ENCODE measurements around the gene NT5DC1. TPM values are rescaled to one million over a fixed set of nuclear protein-coding genes. Genes with fewer than 3 reads are reported as not detected.

Gene NT5DC1
- total RNA-seq = 10 to 100 TPM in 1 of 4 donors, 1 to 10 TPM in 3; 4.2 to 23.5 (median 7.0) TPM

GRCh38 chr6:116100419-116101301 lies at the start of gene NT5DC1:
TSS of gene NT5DC1 (plus strand) at chr6:116100853. CDS start at chr6:116100931, 78 bp downstream.
- TF ChIP-seq EP300 (IDR thresholded peaks at IDR 0.05) = peak in 1 of 2 donors; percentile 70
- TF ChIP-seq POLR2A (IDR thresholded peaks at IDR 0.05) = peak in 1 of 2 donors; percentile 56
- TF ChIP-seq, protein P1, sequence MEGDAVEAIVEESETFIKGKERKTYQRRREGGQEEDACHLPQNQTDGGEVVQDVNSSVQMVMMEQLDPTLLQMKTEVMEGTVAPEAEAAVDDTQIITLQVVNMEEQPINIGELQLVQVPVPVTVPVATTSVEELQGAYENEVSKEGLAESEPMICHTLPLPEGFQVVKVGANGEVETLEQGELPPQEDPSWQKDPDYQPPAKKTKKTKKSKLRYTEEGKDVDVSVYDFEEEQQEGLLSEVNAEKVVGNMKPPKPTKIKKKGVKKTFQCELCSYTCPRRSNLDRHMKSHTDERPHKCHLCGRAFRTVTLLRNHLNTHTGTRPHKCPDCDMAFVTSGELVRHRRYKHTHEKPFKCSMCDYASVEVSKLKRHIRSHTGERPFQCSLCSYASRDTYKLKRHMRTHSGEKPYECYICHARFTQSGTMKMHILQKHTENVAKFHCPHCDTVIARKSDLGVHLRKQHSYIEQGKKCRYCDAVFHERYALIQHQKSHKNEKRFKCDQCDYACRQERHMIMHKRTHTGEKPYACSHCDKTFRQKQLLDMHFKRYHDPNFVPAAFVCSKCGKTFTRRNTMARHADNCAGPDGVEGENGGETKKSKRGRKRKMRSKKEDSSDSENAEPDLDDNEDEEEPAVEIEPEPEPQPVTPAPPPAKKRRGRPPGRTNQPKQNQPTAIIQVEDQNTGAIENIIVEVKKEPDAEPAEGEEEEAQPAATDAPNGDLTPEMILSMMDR (IDR thresholded peaks at IDR 0.05) = peak in 3 of 5 experiments; percentile 24 to 56 (median 25)
- Histone ChIP-seq H3K27ac (peak within 1 kb of the TSS; percentile 51 to 91 (median 88)), H3K27me3 (no peaks in the 10 kb centered on the region), H3K4me3 (peak within 1 kb of the TSS; percentile 66 to 89 (median 78)), H3K9me3 (peaks cover 0 to 13% (median 2%) of the 10 kb centered on the region in 4 donors), H3K4me1 (peaks cover 0 to 28% (median 13%) of the 10 kb centered on the region in 4 donors), H3K36me3 (no peaks in the 10 kb centered on the region)
- DNase-seq (ENCODE audit: low spot score in 2 of 2) = peak; percentile 47 to 51
- WGBS, 2 donors = 1% methylated on average over 45 to 58 of the region's 87 CpGs

DNA sequence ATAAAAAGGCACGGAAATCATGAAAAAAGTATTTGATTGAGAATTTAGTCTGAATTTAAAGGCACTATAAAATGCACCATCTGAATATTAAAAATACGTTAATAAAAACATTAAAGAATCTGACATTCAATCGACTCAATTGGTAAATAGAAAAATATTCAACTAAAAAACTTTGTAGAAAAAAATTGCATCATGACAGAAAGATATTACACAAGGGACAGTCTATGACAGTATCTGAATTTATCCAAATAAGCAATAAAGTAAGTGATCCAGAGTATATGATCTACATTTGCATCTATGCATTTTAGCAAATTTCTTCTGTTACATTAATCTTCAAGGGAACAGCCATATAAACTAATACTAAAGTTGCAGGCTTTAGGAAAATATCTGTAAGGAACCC lies 49.4 kb upstream of the NT5DC1 start:
- Histone ChIP-seq H3K9me3 (no peaks in the 10 kb centered on the region), H3K4me3 (no peak overlapping the region), H3K27me3 (no peaks in the 10 kb centered on the region), H3K4me1 (no peaks in the 10 kb centered on the region), H3K27ac (no peak overlapping the region), H3K36me3 (no peaks in the 10 kb centered on the region)
- WGBS, 2 donors = 93% methylated on average over 3 of the region's 3 CpGs
- TF ChIP-seq, protein P1 (IDR thresholded peaks at IDR 0.05) = no peak
- no peak for TF ChIP-seq EP300 (IDR thresholded peaks at IDR 0.05)
- no peak for TF ChIP-seq POLR2A (IDR thresholded peaks at IDR 0.05)
- DNase-seq (ENCODE audit: low spot score in 2 of 2) = no peak

DNA sequence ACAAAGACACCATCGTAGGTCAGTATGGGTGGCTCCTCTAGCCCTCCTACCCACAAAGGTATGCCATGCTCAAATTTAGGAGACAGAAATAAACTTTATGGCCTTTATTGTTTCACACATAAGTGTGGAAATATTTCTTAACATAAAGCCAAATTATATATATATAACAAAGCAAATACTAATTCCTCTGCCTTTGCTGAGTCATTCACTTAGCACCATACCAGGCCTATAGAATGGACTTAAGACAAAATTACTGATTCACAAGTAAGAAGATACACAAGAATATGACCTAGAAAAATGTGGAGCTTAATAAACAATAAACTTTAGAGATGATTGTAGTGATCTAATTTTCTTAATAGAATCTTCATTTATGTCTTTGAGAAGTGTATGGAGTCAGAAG lies 45.1 kb upstream of the NT5DC1 start:
- no peaks in the 10 kb centered on the region for H3K27me3 ChIP-seq
- no peak overlapping the region for H3K4me3 ChIP-seq

DNA sequence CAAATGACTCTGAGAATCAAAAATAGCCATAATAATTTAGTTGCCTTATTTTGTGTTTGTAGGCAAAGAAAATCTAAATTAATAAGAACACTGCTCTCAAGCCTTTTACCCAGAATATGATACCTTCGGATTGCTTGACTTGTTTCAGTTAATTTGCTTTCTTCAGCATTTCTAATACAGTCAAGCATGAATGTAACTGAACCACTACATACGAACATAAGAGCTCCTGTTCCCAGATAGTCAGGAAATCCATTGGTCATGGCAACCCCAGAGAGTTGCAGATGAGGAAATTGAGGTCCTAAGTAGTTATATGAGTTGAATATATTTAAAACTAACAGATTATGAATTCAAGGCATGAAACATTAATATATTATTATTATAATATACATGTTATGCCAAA lies 42.9 kb upstream of the NT5DC1 start:
- TF ChIP-seq EP300 (IDR thresholded peaks at IDR 0.05) (no peak), POLR2A (IDR thresholded peaks at IDR 0.05) (no peak)
- TF ChIP-seq, protein P1 (IDR thresholded peaks at IDR 0.05) = no peak
- 78 to 81% methylated on average over 2 of the region's 2 CpGs for WGBS, 2 donors

More for the DNA sequence above, 45.1 kb upstream of the NT5DC1 start:
- Histone ChIP-seq H3K27ac (no peak overlapping the region), H3K4me1 (no peaks in the 10 kb centered on the region), H3K36me3 (no peaks in the 10 kb centered on the region), H3K9me3 (no peaks in the 10 kb centered on the region)
- DNase-seq (ENCODE audit: low spot score in 2 of 2) = no peak
- TF ChIP-seq, protein P1 (IDR thresholded peaks at IDR 0.05) = no peak
- no peak for TF ChIP-seq EP300 (IDR thresholded peaks at IDR 0.05)
- no peak for TF ChIP-seq POLR2A (IDR thresholded peaks at IDR 0.05)
- 74 to 78% methylated on average over 1 of the region's 1 CpG for WGBS, 2 donors

More for the DNA sequence above, 42.9 kb upstream of the NT5DC1 start:
- Histone ChIP-seq H3K27ac (no peak overlapping the region), H3K4me3 (no peak overlapping the region), H3K9me3 (no peaks in the 10 kb centered on the region), H3K4me1 (peaks cover 0 to 7% (median 0%) of the 10 kb centered on the region in 4 donors), H3K36me3 (no peaks in the 10 kb centered on the region), H3K27me3 (no peaks in the 10 kb centered on the region)
- DNase-seq (ENCODE audit: low spot score in 2 of 2) = no peak

All from tibial nerve (tissue), 4 donors.